Mesendoderm (in vitro differentiated cells): ENCODE data around the gene NEXN.
"Not testable (repeated sequence)": the region's sequence is repeated elsewhere in the genome, so short reads cannot be mapped to it uniquely, and the experiment has no call there.

Source experiments
- DNase-seq: peaks from one replicate; pipeline ENCODE4 v3.0.0; 2013
- H2AK5ac ChIP-seq: 2 replicates; pipeline ENCODE4 v1.6.1; 2013; ENCODE audit warnings: low read length, inconsistent platforms
- H2BK120ac ChIP-seq: 2 replicates; pipeline ENCODE4 v1.6.1; 2013; ENCODE audit warnings: low read depth, mild to moderate bottlenecking, low read length, moderate library complexity, mixed read lengths
- H2BK15ac ChIP-seq: replicated peaks from 2 replicates; pipeline ENCODE4 v1.6.1; 2013; ENCODE audit warnings: low read depth, mild to moderate bottlenecking, moderate library complexity
- H2BK5ac ChIP-seq: 2 replicates; pipeline ENCODE4 v1.6.1; 2013; ENCODE audit warnings: low read length, inconsistent platforms
- H3K18ac ChIP-seq: 2 replicates; pipeline ENCODE4 v1.6.1; 2013; ENCODE audit warnings: mild to moderate bottlenecking, low read length, mixed read lengths
- H3K23ac ChIP-seq: one replicate; pipeline ENCODE4 v1.6.1; 2013; ENCODE audit warnings: low read length
- H3K27ac ChIP-seq: 2 replicates; pipeline ENCODE4 v1.5.1; 2013; ENCODE audit warnings: low read depth, mild to moderate bottlenecking, inconsistent platforms, low read length, moderate library complexity
- H3K27me3 ChIP-seq: 2 replicates; pipeline ENCODE4 v1.6.1; 2013; ENCODE audit warnings: low read length, control low read depth, mild to moderate bottlenecking, inconsistent platforms; ENCODE audit not compliant: insufficient read depth, poor library complexity
- H3K36me3 ChIP-seq: 2 replicates; pipeline ENCODE4 v1.6.1; 2013; ENCODE audit warnings: low read length, inconsistent platforms; ENCODE audit not compliant: control insufficient read depth, insufficient read depth
- H3K4ac ChIP-seq: one replicate; pipeline ENCODE4 v1.6.1; 2013; ENCODE audit warnings: low read depth, mild to moderate bottlenecking, low read length, moderate library complexity
- H3K4me1 ChIP-seq: 2 replicates; pipeline ENCODE4 v1.6.1; 2013; ENCODE audit warnings: low read depth, low read length, inconsistent platforms; ENCODE audit not compliant: control insufficient read depth
- H3K4me2 ChIP-seq: 2 replicates; pipeline ENCODE4 v1.6.1; 2013; ENCODE audit warnings: low read length
- H3K4me3 ChIP-seq: 2 replicates; pipeline ENCODE4 v1.5.1; 2013; ENCODE audit warnings: mild to moderate bottlenecking, low read length
- H3K56ac ChIP-seq: one replicate; pipeline ENCODE4 v1.6.1; 2013; ENCODE audit warnings: low read length
- H3K79me1 ChIP-seq: 2 replicates; pipeline ENCODE4 v1.6.1; 2013; ENCODE audit warnings: low read length, inconsistent platforms
- H3K79me2 ChIP-seq: 2 replicates; pipeline ENCODE4 v1.6.1; 2013; ENCODE audit warnings: mild to moderate bottlenecking, low read length; ENCODE audit not compliant: control insufficient read depth, insufficient read depth
- H3K9ac ChIP-seq: 2 replicates; pipeline ENCODE4 v1.6.1; 2013; ENCODE audit warnings: low read length, inconsistent platforms
- H4K5ac ChIP-seq: one replicate; pipeline ENCODE4 v1.6.1; 2013; ENCODE audit warnings: low read length
- H4K8ac ChIP-seq: one replicate; pipeline ENCODE4 v1.6.1; 2013; ENCODE audit warnings: low read depth, mild to moderate bottlenecking, control low read depth, low read length, moderate library complexity
- WGBS: extraction: QIAGEN DNeasy Blood & Tissue Kit; methylation state at CpG from one replicate; pipeline ENCODE4 v1.1.7; 2013; ENCODE audit warnings: low lambda C conversion rate, missing lambda C conversion rate; ENCODE audit not compliant: insufficient coverage; ENCODE audit errors: extremely low coverage; 5-methylcytosine and 5-hydroxymethylcytosine counted together

The NEXN gene

DNA sequence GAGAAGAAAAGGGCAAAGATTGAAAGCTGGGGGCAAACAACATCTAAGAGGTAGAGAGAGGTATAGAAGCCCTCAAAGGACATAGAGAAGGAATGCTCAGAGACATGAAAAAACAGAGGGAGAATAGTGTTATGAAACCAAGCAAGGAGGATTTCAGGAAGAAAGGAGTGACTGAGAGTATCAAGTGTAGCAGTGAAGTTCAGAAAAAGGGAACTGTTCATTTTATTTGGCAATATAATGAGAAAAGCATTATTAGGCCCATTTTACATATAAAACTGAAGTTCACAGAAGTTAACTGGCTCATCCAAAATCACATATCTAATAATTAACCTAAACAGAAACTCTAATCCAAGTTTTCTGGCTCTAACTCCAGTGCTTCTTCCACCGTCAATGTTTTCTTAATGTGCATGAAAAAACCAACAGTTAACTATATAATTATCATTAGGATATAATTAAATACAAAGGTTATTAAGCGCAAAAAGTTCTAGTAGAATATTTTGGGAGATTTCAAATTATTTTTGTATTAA lies 17.7 kb downstream of the NEXN start:
- H4K8ac ChIP-seq = no peak overlapping the region
- DNase-seq = no peak
- H3K4me1 ChIP-seq = no peaks in the 10 kb centered on the region
- H2BK15ac ChIP-seq = no peak overlapping the region
- no peaks in the 10 kb centered on the region for H3K27me3 ChIP-seq
- H3K23ac ChIP-seq = no peak overlapping the region
- 100% methylated on average over 1 of the region's 2 CpGs for WGBS
- no peak overlapping the region for H2BK120ac ChIP-seq
- no peak overlapping the region for H3K18ac ChIP-seq
- no peak overlapping the region for H3K4me2 ChIP-seq
- no peaks in the 10 kb centered on the region for H3K36me3 ChIP-seq
- H2AK5ac ChIP-seq = no peak overlapping the region
- H2BK5ac ChIP-seq = no peak overlapping the region
- no peak overlapping the region for H3K27ac ChIP-seq
- H3K79me2 ChIP-seq = no peaks in the 10 kb centered on the region
- H3K56ac ChIP-seq = no peak overlapping the region
- no peak overlapping the region for H3K9ac ChIP-seq
- H3K4ac ChIP-seq = no peak overlapping the region
- H4K5ac ChIP-seq = no peak overlapping the region
- no peak overlapping the region for H3K4me3 ChIP-seq
- no peaks in the 10 kb centered on the region for H3K79me1 ChIP-seq

DNA sequence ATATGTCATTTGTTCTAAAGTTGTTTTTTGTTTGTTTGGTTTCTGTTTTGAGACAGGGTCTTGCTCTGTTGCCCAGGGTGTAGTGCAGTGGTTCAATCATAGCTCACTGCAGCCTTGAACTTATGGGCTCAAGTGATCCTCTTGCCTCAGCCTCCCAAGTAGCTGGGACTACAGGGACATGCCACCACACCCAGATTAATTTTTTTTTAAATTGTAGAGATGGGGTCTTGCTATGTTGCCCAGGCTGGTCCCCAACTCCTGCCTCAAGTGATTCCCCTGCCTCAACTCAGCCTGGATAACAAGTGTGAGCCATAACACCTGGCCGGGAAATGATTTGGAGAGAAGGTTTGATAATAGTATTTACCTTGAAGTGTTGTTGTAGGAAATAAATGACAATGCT lies 18.2 kb downstream of the NEXN start:
- no peak overlapping the region for H3K56ac ChIP-seq
- no peak for DNase-seq

DNA sequence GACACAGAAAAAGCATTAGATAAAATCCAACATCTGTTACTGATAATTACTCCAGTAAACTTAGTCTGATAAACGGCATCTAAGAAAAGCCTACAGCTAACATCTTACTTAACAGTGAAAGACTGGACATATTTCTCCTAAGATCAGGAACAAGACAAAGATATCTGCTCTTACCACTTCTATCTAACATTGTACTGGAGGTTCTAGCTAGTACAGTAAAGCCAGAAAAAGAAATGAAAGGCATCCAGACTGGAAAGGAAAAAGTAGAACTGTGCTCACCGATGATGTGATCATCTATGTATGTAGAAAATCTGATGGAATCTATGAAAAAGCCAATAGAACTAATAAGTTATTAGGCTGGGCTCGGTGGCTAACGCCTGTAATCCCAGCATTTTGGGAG lies 21.7 kb downstream of the NEXN start:
- H3K27ac ChIP-seq = no peak overlapping the region
- H3K4me3 ChIP-seq = no peak overlapping the region
- H3K18ac ChIP-seq = no peak overlapping the region
- H3K4ac ChIP-seq = no peak overlapping the region
- WGBS = no CpG with 5 or more reads among the region's 4 CpGs
- H4K5ac ChIP-seq = no peak overlapping the region
- no peak overlapping the region for H2BK5ac ChIP-seq
- H2AK5ac ChIP-seq = no peak overlapping the region
- H3K4me2 ChIP-seq = no peak overlapping the region
- H3K9ac ChIP-seq = no peak overlapping the region
- H4K8ac ChIP-seq = no peak overlapping the region
- H3K23ac ChIP-seq = no peak overlapping the region
- H3K36me3 ChIP-seq = no peaks in the 10 kb centered on the region
- no peak overlapping the region for H3K56ac ChIP-seq
- no peaks in the 10 kb centered on the region for H3K4me1 ChIP-seq
- no peaks in the 10 kb centered on the region for H3K79me2 ChIP-seq
- no peaks in the 10 kb centered on the region for H3K79me1 ChIP-seq
- no peak for DNase-seq
- H3K27me3 ChIP-seq = no peaks in the 10 kb centered on the region
- H2BK15ac ChIP-seq = no peak overlapping the region
- H2BK120ac ChIP-seq = no peak overlapping the region

More for the DNA sequence above, 18.2 kb downstream of the NEXN start:
- Histone ChIP-seq H3K79me1 (no peaks in the 10 kb centered on the region), H4K8ac (no peak overlapping the region), H3K27me3 (no peaks in the 10 kb centered on the region), H3K79me2 (no peaks in the 10 kb centered on the region), H3K9ac (no peak overlapping the region), H2AK5ac (no peak overlapping the region), H3K18ac (no peak overlapping the region), H2BK120ac (no peak overlapping the region), H3K23ac (no peak overlapping the region), H3K4me3 (no peak overlapping the region), H3K4me1 (no peaks in the 10 kb centered on the region), H4K5ac (no peak overlapping the region), H3K4ac (no peak overlapping the region), H3K4me2 (no peak overlapping the region), H3K27ac (no peak overlapping the region), H3K36me3 (no peaks in the 10 kb centered on the region), H2BK15ac (no peak overlapping the region), H2BK5ac (no peak overlapping the region)
- no CpG with 5 or more reads among the region's 1 CpG for WGBS

DNA sequence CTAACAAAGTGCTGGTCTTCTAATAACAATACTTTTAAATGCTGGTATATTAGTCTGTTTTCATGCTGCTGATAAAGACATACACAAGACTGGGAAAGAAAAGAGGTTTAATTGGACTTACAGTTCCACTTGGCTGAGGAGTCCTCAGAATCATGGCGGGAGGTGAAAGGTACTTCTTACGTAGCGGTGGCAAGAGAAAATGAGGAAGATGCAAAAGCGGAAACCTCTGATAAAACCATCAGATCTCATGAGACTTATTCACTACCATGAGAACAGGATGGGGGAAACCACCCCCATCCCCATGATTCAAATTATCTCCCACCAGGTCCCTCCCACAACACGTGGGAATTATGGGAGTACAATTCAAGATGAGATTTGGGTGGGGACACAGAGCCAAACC lies 30.5 kb downstream of the NEXN start:
- H4K8ac ChIP-seq, H3K9ac ChIP-seq, H2AK5ac ChIP-seq, H2BK120ac ChIP-seq, H3K23ac ChIP-seq, H3K4me3 ChIP-seq, H3K79me2 ChIP-seq, H4K5ac ChIP-seq, H3K4me2 ChIP-seq, H3K36me3 ChIP-seq, DNase-seq, H2BK15ac ChIP-seq, H3K79me1 ChIP-seq, H3K56ac ChIP-seq, H3K4ac ChIP-seq, H3K18ac ChIP-seq, H2BK5ac ChIP-seq, H3K4me1 ChIP-seq, H3K27me3 ChIP-seq, H3K27ac ChIP-seq: not testable (repeated sequence)
- WGBS = no CpG with 5 or more reads among the region's 5 CpGs

DNA sequence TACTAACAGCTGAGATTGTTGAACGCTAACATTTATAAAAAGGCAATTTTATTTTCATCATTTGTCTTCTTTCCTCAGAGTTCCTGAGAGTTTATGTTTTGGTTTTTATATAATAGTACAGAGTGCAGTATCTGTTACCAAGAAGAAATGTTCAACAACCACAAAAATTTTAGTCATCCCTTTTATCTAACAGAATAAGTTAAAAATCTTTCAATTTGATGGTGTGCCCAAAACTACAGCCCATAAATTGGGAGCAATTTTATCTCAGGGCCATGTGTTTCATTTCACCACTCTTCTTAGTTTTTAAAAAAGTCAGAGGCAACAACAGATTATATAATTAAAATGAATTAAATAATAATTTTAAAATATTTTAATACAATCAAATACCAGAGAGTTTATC lies 37.1 kb downstream of the NEXN start:
- no peak overlapping the region for H2BK15ac ChIP-seq
- H3K27ac ChIP-seq = no peak overlapping the region
- no peak overlapping the region for H2BK5ac ChIP-seq
- no peak overlapping the region for H4K5ac ChIP-seq
- no peak for DNase-seq
- no peak overlapping the region for H3K23ac ChIP-seq
- no peak overlapping the region for H3K56ac ChIP-seq
- no peaks in the 10 kb centered on the region for H3K79me1 ChIP-seq
- H3K27me3 ChIP-seq = no peaks in the 10 kb centered on the region
- no peak overlapping the region for H3K4me2 ChIP-seq
- H3K4ac ChIP-seq = no peak overlapping the region
- no peak overlapping the region for H3K4me3 ChIP-seq
- no peak overlapping the region for H4K8ac ChIP-seq
- no peak overlapping the region for H3K9ac ChIP-seq
- H3K18ac ChIP-seq = no peak overlapping the region
- H2AK5ac ChIP-seq = no peak overlapping the region
- no peaks in the 10 kb centered on the region for H3K4me1 ChIP-seq
- H2BK120ac ChIP-seq = no peak overlapping the region
- WGBS = no CpG with 5 or more reads among the region's 1 CpG
- H3K36me3 ChIP-seq = no peaks in the 10 kb centered on the region
- H3K79me2 ChIP-seq = no peaks in the 10 kb centered on the region

DNA sequence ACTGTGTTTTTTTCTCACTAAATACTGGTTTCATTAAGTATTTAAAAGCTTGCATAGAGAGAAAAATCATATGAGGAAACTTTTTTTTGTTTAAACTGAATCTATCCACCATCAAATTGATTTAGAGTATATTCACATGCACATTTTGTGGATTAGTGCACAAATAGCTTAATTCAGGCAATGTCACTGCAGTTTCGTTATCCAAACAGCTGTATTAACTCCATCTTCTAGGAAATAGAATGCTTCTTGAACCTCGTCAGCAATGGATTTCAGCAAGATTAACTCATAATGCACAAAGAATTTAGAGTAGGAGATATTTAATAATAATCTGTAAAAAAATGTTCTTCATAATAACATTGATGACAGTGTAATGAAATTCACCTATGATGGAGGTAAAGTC lies 37.5 kb downstream of the NEXN start:
- Histone ChIP-seq H3K9ac (no peak overlapping the region), H3K4me2 (no peak overlapping the region), H3K23ac (no peak overlapping the region), H2BK120ac (no peak overlapping the region), H3K79me1 (no peaks in the 10 kb centered on the region), H3K79me2 (no peaks in the 10 kb centered on the region), H3K4ac (no peak overlapping the region), H2BK15ac (no peak overlapping the region), H3K4me1 (no peaks in the 10 kb centered on the region), H3K27ac (no peak overlapping the region), H4K8ac (no peak overlapping the region), H3K56ac (no peak overlapping the region), H3K18ac (no peak overlapping the region), H2AK5ac (no peak overlapping the region), H3K4me3 (no peak overlapping the region), H3K27me3 (no peaks in the 10 kb centered on the region), H2BK5ac (no peak overlapping the region), H4K5ac (no peak overlapping the region), H3K36me3 (no peaks in the 10 kb centered on the region)
- DNase-seq = no peak
- WGBS = no CpG with 5 or more reads among the region's 2 CpGs
